Measurements from ENCODE around the gene TMEM179. TPM values are rescaled to one million over a fixed set of nuclear protein-coding genes. Genes with fewer than 3 reads are reported as not detected.

The TMEM179 gene
- polyA plus RNA-seq, 1 experiment = 0.10 TPM

- ChIA-PET POLR2A (no interaction called here), CTCF (no interaction called here)
- Histone ChIP-seq H3K27me3 (ENCODE audit: control insufficient read depth, insufficient read depth, low read length) (peaks cover 5% of the 10 kb centered on the region), H3K27ac (ENCODE audit: low read depth, low read length) (no peak overlapping the region), H3K9me3 (ENCODE audit: control insufficient read depth, insufficient read depth, low read length) (no peaks in the 10 kb centered on the region), H3K4me3 (ENCODE audit: low read depth, low read length) (no peak overlapping the region)
- no peak for DNase-seq (ENCODE audit: low read depth, low spot score)
- no peak for TF ChIP-seq CTCF (IDR thresholded peaks at IDR 0.05; ENCODE audit: low read depth, low read length)
Observed at GRCh38 chr14:104549536-104550339, 54.8 kb downstream of the TMEM179 start.

- TF ChIP-seq CTCF (IDR thresholded peaks at IDR 0.05; ENCODE audit: low read depth, low read length) = no peak
- H3K27me3 ChIP-seq (ENCODE audit: control insufficient read depth, insufficient read depth, low read length) = peaks cover 2% of the 10 kb centered on the region
- H3K27ac ChIP-seq (ENCODE audit: low read depth, low read length) = no peak overlapping the region
- H3K9me3 ChIP-seq (ENCODE audit: control insufficient read depth, insufficient read depth, low read length) = no peaks in the 10 kb centered on the region
- DNase-seq (ENCODE audit: low read depth, low spot score) = no peak
- ChIA-PET CTCF (no interaction called here), POLR2A (no interaction called here)
- H3K4me3 ChIP-seq (ENCODE audit: low read depth, low read length) = no peak overlapping the region
Observed at GRCh38 chr14:104548802-104549535, 55.6 kb downstream of the TMEM179 start.

- H3K4me3 ChIP-seq (ENCODE audit: low read depth, low read length) = no peak overlapping the region
- H3K9me3 ChIP-seq (ENCODE audit: control insufficient read depth, insufficient read depth, low read length) = no peaks in the 10 kb centered on the region
- POLR2A ChIA-PET = no interaction called here
- TF ChIP-seq CTCF (IDR thresholded peaks at IDR 0.05; ENCODE audit: low read depth, low read length) = no peak
- no peak for DNase-seq (ENCODE audit: low read depth, low spot score)
- peaks cover 2% of the 10 kb centered on the region for H3K27me3 ChIP-seq (ENCODE audit: control insufficient read depth, insufficient read depth, low read length)
- no peak overlapping the region for H3K27ac ChIP-seq (ENCODE audit: low read depth, low read length)
- CTCF ChIA-PET = interaction anchor here (1.3 kb wide), 1 partner anchor 16 kb away, joined by 6 read pairs; no protein-coding TSS in a partner anchor
Observed at GRCh38 chr14:104547998-104548700, 56.4 kb downstream of the TMEM179 start.

- no peak for TF ChIP-seq CTCF (IDR thresholded peaks at IDR 0.05; ENCODE audit: low read depth, low read length)
- H3K27ac ChIP-seq (ENCODE audit: low read depth, low read length) = no peak overlapping the region
- H3K27me3 ChIP-seq (ENCODE audit: control insufficient read depth, insufficient read depth, low read length) = peaks cover 2% of the 10 kb centered on the region
- ChIA-PET CTCF (interaction anchor here (1.3 kb wide), 1 partner anchor 17 kb away, joined by 6 read pairs; no protein-coding TSS in a partner anchor), POLR2A (no interaction called here)
- DNase-seq (ENCODE audit: low read depth, low spot score) = no peak
- H3K9me3 ChIP-seq (ENCODE audit: control insufficient read depth, insufficient read depth, low read length) = no peaks in the 10 kb centered on the region
- no peak overlapping the region for H3K4me3 ChIP-seq (ENCODE audit: low read depth, low read length)
Observed at GRCh38 chr14:104547310-104547997, 57.1 kb downstream of the TMEM179 start.

All from AG04450 (cell line).